B cell (primary cell): ENCODE measurements around the gene THBS2.

Source experiments
- EZH2 ChIP-seq: IDR thresholded peaks from 2 replicates; pipeline ENCODE4 v1.6.1; 2012; ENCODE audit warnings: borderline replicate concordance, low read depth, mild to moderate bottlenecking, moderate library complexity, low read length; ENCODE audit not compliant: insufficient read depth, poor library complexity, severe bottlenecking
- TF ChIP-seq, protein P1 (sequence below): fragments of 200-600 bp; IDR thresholded peaks from one replicate; pipeline ENCODE4 v1.8.0; 2022; ENCODE audit warnings: antibody characterized with exemption, mild to moderate bottlenecking

DNA sequence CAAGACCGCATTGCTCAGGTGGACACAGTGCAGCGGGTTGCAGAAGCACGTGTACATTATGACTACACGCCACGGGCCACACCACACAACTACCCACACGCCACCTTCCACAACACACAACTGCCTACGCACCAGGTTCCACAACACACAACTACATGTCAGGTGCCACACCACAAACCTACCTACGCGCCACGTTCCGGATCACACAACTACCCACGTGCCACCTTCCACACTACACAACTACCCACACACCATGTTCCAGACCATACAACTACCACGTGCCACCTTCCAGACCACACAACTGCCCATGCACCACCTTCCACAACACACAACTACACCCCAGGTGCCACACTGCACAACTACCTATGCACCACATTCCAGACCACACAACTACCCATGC, 20.5 kb downstream of the THBS2 start:
- TF ChIP-seq EZH2 = no peak
- TF ChIP-seq, protein P1, sequence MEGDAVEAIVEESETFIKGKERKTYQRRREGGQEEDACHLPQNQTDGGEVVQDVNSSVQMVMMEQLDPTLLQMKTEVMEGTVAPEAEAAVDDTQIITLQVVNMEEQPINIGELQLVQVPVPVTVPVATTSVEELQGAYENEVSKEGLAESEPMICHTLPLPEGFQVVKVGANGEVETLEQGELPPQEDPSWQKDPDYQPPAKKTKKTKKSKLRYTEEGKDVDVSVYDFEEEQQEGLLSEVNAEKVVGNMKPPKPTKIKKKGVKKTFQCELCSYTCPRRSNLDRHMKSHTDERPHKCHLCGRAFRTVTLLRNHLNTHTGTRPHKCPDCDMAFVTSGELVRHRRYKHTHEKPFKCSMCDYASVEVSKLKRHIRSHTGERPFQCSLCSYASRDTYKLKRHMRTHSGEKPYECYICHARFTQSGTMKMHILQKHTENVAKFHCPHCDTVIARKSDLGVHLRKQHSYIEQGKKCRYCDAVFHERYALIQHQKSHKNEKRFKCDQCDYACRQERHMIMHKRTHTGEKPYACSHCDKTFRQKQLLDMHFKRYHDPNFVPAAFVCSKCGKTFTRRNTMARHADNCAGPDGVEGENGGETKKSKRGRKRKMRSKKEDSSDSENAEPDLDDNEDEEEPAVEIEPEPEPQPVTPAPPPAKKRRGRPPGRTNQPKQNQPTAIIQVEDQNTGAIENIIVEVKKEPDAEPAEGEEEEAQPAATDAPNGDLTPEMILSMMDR = no peak
